Superior temporal gyrus (tissue), 1 donor: ENCODE data around the gene BMF.

ENCODE experiments used
- DNase-seq: peaks from one replicate; pipeline ENCODE4 v3.0.0-alpha.2; 2016; ENCODE audit errors: extremely low spot score

BMF gene

DNA sequence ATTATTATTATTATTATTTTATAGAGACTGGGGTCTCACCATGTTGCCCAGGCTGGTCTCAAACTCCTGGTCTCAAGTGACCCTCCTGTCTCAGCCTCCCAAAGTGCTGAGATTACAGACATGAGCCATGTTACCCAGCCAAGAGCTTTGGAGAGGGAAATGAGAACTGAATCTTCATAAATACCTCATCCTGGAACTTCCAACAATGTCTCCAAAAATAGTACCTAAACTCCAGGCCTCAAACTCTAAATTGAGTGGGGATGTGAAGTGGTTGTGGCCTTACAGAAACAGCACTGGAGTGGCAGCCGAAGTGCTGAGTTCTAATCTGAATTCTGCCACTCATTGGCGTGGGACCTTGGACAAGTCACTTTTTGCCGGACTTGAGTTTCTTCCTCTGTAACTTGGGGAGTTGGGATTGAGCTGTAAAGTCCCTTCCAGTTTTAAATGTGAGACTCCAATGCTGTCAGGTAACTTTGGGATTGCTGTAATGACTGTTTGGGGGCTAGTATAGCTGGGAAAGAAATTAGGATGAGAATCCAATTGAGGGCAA is 59.7 kb downstream of the BMF start:
- no peak for DNase-seq

DNA sequence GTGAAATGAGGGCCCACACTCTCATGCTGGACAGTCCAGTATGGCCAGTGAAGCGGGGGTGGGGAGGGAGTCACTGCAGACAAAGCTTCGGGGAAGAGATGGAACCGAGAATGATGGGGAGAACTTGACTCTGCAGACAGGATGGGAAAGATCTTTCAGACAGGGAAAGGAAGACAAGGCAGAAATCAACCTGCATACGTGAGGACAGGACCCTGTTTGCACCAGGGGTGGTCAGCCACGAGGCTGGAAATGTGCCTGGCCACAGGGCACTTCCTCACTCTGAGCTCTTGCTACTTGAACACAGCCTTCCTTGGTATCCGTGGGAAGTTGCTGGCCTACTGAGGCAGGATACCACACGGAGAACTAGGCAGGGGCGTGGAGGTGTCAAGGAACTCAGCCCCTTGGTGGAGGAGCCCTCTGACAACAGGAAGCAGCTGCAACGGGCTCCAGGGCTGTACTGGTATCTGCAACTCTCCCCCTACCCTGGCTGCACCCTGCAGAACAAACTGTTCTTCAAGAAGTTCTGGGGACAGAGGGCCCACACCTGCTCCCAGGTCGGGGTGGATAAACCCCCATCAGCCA is 60.4 kb downstream of the BMF start:
- no peak for DNase-seq

DNA sequence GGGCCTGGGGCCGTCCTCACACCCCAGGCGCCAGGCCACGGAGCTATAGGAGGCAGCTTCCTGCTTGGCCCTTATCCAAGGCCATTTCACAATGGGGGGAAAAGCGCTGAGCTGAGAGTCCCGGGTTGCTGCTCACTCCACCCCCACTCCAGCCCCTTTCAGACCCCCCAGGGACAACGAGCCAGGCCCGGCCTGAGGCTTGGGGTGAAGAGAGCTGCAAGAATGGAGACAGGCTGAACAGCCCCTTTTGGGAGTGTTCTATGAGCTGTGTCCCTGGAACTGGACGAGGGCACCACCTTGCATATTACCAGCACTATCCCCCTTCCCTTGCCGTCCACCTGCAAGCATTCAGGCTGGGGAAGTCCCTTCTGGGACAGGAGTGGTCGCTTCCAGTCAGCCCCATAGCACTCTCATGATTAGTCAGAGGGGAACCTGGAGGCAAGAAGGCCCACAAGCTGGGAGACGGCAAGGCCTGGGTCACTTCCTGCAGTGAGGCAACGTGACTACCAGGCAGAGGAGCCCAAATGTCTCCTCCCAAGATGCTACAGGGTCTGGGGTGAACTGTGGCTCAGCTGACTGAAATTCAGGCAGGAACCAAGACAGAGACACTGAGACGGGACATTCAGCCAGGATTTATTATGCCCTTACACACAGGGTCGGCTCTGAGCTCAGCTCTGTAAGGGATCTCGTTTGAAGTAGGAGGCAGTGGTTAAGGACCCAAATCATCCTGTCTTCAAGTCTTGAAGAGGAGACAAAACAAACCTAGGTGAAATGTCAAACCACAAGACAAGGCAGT is 61.1 kb downstream of the BMF start:
- DNase-seq: no peak

- no peak for DNase-seq
These were observed 61.8 kb downstream of the BMF start for GRCh38 chr15:40046721-40047414.

DNA sequence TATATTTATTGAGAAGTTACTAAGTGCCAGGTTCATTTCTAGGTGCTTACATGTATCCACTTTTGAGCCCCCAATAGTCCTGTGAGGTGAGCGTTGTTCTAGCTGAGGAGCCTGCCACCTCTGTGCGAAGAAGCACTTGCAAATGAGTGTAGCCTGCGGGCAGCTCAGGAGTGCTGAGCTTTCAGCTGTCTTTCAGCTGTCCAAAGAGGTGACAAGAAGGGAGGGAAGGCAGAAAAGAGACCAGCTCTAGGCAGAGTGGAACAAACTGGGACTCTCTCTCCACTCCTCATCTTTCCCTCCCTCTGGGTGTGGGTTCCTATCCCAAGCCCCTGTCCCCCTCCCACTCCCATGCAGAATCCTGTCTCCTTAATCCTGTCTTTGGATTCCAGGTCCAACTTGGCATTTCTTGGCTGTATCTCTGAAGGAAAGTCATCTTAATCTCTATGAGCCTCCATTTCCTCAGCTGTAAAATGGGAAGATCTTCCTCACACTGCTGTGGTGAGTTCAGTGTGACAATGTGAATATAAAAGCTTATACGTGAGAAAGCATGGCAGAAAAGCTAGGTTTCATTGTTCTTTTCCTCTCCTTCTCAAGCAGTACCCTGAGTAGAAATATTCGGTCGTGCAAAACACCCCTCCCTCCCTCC is 63.0 kb downstream of the BMF start:
- no peak for DNase-seq

DNA sequence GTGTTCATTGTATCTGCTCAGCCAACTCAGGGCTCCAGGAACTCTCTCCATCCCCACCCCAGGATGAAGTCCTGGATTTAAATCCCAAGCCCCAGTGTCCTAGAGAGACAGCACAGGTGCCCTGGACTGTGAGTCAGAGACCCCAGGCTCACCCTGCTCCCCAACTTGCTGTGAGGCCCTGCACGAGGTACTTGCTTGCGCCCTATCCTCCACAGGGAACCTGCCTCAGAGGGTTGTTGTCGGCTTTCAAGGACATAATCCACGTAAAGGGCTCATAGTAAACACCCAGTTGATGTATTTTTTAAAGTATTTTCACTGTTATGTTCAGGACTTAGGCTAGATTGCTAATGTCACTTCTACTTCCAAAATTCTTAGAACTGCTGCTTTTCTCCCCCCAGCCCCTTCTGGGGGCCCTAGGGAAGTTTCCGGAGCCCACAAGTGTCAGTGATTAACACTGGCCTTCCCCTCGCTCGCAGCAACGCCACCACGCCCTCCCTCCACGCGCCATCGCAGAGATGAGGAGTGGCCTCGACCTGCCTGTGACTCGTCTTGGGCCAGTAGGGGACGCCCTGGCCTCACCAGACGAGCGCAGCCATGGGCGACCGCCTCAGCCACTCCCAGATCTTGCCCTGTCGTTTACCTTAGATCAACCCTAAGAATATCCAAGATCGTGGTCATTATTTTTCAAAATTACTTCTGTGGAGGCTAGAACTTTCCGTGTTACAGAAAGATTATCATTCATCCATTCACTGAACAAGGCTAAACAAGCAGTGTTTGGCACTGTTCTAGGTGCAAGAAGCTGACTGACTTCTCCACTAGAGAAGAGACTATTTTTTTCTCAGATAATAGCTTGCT is 63.7 kb downstream of the BMF start:
- DNase-seq: peak; percentile 83

- no peak for DNase-seq
These were observed 64.6 kb downstream of the BMF start for GRCh38 chr15:40043927-40044716.

GRCh38 chr15:40042791-40043320 is 65.8 kb downstream of the BMF start:
- no peak for DNase-seq

DNA sequence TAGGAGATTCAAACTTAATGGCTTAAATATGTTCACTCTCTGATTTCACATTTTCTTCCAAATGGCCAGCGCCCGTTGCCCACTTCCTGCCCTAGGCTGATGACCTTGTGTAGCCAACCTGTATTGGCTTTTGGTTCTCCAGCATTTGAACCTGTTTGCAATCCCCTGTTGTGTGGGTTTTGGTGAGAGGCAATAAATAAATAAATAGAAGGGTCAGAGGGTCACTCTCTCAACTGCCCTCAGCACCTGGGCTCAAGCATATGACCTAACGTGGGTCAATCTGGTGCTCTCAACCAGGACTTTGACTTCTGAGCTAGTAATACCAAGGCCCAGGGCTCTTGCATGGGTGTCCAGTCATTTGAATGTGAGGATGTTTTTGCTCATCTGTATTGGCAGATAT is 67.9 kb downstream of the BMF start:
- DNase-seq: no peak

DNA sequence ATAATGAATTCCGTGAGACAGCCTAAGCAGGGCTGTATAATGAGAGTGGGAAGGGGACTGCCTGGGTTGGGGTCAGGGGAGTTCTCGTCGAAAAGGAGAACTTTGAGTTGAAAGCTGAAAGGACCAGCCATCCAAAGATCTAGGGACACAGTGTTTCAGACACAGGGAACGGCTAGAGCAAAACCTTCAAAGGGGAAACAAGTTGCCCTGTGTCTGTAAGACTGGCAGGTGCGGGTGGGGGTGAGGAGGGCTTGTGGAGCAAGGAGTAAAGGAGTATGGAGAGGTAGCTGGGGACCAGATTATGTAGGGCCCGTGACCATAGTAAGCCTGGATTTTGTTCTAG is 68.4 kb downstream of the BMF start:
- DNase-seq: no peak

- peak; percentile 98 for DNase-seq
These were observed 69.8 kb downstream of the BMF start, which contains the start of gene SRP14 for GRCh38 chr15:40038638-40039543. Gene SRP14, minus strand, starts transcription at chr15:40039181. Its CDS starts 65 bp downstream, at chr15:40039116.

DNA sequence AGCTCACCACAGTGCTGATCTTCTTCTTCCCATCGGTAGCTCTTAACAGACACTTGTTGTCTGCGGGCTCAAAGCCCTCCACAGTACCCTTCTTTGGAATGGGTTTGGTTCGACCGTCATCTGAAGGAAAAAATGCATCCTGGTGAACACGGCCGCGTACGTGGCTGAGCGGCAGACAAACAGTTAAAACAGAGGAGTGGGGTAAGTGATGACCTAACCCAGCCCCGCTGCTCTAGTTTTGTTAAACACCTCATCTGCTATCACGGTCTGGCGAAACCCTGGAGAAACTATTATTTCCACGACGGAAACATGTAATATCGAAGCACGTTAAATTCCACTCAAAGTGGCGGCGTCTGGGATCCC is 70.4 kb downstream of the BMF start:
- DNase-seq: no peak
